HepG2 (cell line): ENCODE data around the gene IRGQ.

ENCODE experiments used
- EZH2 ChIP-seq: conservative IDR thresholded peaks from 2 replicates; pipeline ENCODE4 v1.6.1; 2012; ENCODE audit warnings: mild to moderate bottlenecking, low read depth, low read length, moderate library complexity
- HOXA5 ChIP-seq: sonication (generic); formaldehyde crosslinking; IDR thresholded peaks from 2 replicates; pipeline ENCODE4 v1.4.0; 2020; ENCODE audit warnings: missing genetic modification reagents
- PAX8 ChIP-seq: sonication (generic); formaldehyde crosslinking; IDR thresholded peaks from 2 replicates; pipeline ENCODE4 v1.8.0; 2022; ENCODE audit warnings: mild to moderate bottlenecking, missing genetic modification reagents, borderline replicate concordance
- POLR2A ChIP-seq, 2 experiments: IDR thresholded peaks; 2 replicates each; pipeline ENCODE4 v1.6.1; 2011; ENCODE audit warnings: low read depth in 2 of 2, low read length in 2 of 2, mild to moderate bottlenecking in 1 of 2, moderate library complexity in 1 of 2; ENCODE audit not compliant: insufficient read depth in 1 of 2
- ZC3H13 ChIP-seq: sonication (generic); formaldehyde crosslinking; IDR thresholded peaks from 2 replicates; pipeline ENCODE4 v1.8.1; 2023; ENCODE audit warnings: mild to moderate bottlenecking, missing genetic modification reagents, moderate library complexity
- ZNF746 ChIP-seq: sonication (generic); formaldehyde crosslinking; IDR thresholded peaks from 2 replicates; pipeline ENCODE4 v1.8.0; 2022; ENCODE audit warnings: mild to moderate bottlenecking, missing genetic modification reagents
- TF ChIP-seq, protein P1 (sequence below): sonication (generic); formaldehyde crosslinking; IDR thresholded peaks from 2 replicates; pipeline ENCODE4 v1.5.0; 2020; ENCODE audit warnings: mild to moderate bottlenecking, missing genetic modification reagents, moderate library complexity
- TF ChIP-seq, protein P2 (sequence below): IDR thresholded peaks from 2 replicates; pipeline ENCODE4 v1.6.1; 2012; ENCODE audit warnings: low read depth, low read length, improper control_type of control experiment
- TF ChIP-seq, protein P3 (sequence below): sonication (generic); formaldehyde crosslinking; IDR thresholded peaks from 2 replicates; pipeline ENCODE4 v1.4.0; 2020; ENCODE audit warnings: missing genetic modification reagents
- TF ChIP-seq, protein P4 (sequence below): sonication (generic); formaldehyde crosslinking; IDR thresholded peaks from 2 replicates; pipeline ENCODE4 v1.5.0; 2020; ENCODE audit warnings: missing genetic modification reagents
- TF ChIP-seq, protein P5 (sequence below): IDR thresholded peaks from 2 replicates; pipeline ENCODE4 v1.6.1; 2012; ENCODE audit warnings: inconsistent platforms
- TF ChIP-seq, protein P6 (sequence below): sonication (generic); formaldehyde crosslinking; IDR thresholded peaks from 2 replicates; pipeline ENCODE4 v1.4.0; 2020; ENCODE audit warnings: missing genetic modification reagents

DNA sequence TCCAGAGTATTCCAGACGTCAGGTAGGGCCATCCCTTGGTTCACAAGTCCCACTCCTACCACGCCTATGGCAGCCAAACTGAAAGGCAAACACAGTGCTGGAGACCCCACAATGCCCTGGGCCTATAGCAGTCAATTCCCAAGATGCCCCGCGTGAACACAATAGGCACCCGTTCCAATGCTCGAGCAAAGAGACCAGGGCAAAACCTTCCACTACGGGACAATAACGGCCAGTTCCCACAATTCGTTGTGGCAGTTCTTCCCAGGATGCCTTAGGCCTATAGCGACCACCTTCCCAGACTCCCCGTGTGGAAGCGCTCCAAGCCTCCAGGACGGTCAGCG, 23.0 kb upstream of the IRGQ start:
- TF ChIP-seq PAX8 (CRISPR knock-in tag) (no peak), EZH2 (no peak), HOXA5 (no peak), POLR2A (IDR thresholded peaks at IDR 0.05; ENCODE audit: insufficient read depth in 1 of 2, low read depth in 2 of 2, low read length in 2 of 2) (peak; percentile 54 to 73; a peak in 3 of 4 replicates), ZNF746 (CRISPR knock-in tag) (no peak), ZC3H13 (CRISPR knock-in tag) (no peak)
- TF ChIP-seq, protein P1, sequence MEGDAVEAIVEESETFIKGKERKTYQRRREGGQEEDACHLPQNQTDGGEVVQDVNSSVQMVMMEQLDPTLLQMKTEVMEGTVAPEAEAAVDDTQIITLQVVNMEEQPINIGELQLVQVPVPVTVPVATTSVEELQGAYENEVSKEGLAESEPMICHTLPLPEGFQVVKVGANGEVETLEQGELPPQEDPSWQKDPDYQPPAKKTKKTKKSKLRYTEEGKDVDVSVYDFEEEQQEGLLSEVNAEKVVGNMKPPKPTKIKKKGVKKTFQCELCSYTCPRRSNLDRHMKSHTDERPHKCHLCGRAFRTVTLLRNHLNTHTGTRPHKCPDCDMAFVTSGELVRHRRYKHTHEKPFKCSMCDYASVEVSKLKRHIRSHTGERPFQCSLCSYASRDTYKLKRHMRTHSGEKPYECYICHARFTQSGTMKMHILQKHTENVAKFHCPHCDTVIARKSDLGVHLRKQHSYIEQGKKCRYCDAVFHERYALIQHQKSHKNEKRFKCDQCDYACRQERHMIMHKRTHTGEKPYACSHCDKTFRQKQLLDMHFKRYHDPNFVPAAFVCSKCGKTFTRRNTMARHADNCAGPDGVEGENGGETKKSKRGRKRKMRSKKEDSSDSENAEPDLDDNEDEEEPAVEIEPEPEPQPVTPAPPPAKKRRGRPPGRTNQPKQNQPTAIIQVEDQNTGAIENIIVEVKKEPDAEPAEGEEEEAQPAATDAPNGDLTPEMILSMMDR (CRISPR knock-in tag): no peak
- TF ChIP-seq, protein P2, sequence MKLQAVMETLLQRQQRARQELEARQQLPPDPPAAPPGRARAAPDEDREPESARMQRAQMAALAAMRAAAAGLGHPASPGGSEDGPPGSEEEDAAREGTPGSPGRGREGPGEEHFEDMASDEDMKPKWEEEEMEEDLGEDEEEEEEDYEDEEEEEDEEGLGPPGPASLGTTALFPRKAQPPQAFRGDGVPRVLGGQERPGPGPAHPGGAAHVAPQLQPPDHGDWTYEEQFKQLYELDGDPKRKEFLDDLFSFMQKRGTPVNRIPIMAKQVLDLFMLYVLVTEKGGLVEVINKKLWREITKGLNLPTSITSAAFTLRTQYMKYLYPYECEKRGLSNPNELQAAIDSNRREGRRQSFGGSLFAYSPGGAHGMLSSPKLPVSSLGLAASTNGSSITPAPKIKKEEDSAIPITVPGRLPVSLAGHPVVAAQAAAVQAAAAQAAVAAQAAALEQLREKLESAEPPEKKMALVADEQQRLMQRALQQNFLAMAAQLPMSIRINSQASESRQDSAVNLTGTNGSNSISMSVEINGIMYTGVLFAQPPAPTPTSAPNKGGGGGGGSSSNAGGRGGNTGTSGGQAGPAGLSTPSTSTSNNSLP: no peak
- TF ChIP-seq, protein P3, sequence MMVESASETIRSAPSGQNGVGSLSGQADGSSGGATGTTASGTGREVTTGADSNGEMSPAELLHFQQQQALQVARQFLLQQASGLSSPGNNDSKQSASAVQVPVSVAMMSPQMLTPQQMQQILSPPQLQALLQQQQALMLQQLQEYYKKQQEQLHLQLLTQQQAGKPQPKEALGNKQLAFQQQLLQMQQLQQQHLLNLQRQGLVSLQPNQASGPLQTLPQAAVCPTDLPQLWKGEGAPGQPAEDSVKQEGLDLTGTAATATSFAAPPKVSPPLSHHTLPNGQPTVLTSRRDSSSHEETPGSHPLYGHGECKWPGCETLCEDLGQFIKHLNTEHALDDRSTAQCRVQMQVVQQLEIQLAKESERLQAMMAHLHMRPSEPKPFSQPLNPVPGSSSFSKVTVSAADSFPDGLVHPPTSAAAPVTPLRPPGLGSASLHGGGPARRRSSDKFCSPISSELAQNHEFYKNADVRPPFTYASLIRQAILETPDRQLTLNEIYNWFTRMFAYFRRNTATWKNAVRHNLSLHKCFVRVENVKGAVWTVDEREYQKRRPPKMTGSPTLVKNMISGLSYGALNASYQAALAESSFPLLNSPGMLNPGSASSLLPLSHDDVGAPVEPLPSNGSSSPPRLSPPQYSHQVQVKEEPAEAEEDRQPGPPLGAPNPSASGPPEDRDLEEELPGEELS (CRISPR knock-in tag): no peak
- TF ChIP-seq, protein P4, sequence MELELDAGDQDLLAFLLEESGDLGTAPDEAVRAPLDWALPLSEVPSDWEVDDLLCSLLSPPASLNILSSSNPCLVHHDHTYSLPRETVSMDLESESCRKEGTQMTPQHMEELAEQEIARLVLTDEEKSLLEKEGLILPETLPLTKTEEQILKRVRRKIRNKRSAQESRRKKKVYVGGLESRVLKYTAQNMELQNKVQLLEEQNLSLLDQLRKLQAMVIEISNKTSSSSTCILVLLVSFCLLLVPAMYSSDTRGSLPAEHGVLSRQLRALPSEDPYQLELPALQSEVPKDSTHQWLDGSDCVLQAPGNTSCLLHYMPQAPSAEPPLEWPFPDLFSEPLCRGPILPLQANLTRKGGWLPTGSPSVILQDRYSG (CRISPR knock-in tag): no peak
- TF ChIP-seq, protein P5, sequence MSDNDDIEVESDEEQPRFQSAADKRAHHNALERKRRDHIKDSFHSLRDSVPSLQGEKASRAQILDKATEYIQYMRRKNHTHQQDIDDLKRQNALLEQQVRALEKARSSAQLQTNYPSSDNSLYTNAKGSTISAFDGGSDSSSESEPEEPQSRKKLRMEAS: peak; percentile 55; the same call in 1 of the 2 replicates
- TF ChIP-seq, protein P6, sequence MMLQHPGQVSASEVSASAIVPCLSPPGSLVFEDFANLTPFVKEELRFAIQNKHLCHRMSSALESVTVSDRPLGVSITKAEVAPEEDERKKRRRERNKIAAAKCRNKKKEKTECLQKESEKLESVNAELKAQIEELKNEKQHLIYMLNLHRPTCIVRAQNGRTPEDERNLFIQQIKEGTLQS (CRISPR knock-in tag): no peak
